Peyer's patch (tissue), 4 donors: ENCODE measurements around the gene HTT.

ENCODE experiments used
- POLR2A ChIP-seq, 2 donors: fragments of 450-650 bp; IDR thresholded peaks; one replicate each; pipeline ENCODE4 v1.5.1; 2017; ENCODE audit warnings: antibody characterized with exemption in 2 of 2, mild to moderate bottlenecking in 2 of 2, moderate library complexity in 2 of 2
- TF ChIP-seq, protein P1 (sequence below), 6 experiments: fragments of 450-650 bp in 4 of 6; fragments of 200-600 bp in 2 of 6; sonication (generic) in 1 of 6; IDR thresholded peaks; one replicate each; pipeline ENCODE4 v1.5.1; 2017 to 2019; ENCODE audit warnings: antibody characterized with exemption in 6 of 6, mild to moderate bottlenecking in 3 of 6, moderate library complexity in 1 of 6

DNA sequence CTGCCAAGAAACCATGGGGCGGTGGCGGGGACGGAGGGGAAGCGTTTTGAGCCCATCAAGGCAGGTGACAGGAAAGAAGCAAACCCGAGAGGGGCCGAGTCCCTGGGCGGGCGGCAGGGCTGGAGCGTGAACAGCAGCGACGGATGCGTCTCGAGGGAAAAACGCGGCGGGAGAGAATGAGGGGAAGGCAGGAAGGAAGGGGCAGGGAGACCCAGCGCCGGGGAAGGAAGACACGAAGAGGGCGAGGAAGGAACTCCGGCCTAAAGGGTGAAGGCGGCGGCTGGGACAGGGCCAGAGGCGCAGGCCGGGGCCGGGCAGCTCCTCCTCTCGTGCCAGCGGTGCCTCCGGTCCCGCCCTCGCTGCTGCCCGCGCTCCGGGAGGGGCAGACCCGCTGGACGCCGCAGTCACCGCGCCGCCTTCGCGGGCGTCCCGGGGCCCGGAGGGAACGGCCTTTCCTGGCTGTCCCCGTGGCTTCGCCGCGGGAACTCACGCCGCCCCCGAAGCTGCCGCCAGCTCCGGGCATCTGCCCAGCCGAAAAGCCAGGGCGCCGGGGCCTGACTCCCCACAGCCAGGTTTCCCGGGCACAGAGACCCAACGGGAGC is 217.6 kb downstream of the HTT start:
- TF ChIP-seq, protein P1, sequence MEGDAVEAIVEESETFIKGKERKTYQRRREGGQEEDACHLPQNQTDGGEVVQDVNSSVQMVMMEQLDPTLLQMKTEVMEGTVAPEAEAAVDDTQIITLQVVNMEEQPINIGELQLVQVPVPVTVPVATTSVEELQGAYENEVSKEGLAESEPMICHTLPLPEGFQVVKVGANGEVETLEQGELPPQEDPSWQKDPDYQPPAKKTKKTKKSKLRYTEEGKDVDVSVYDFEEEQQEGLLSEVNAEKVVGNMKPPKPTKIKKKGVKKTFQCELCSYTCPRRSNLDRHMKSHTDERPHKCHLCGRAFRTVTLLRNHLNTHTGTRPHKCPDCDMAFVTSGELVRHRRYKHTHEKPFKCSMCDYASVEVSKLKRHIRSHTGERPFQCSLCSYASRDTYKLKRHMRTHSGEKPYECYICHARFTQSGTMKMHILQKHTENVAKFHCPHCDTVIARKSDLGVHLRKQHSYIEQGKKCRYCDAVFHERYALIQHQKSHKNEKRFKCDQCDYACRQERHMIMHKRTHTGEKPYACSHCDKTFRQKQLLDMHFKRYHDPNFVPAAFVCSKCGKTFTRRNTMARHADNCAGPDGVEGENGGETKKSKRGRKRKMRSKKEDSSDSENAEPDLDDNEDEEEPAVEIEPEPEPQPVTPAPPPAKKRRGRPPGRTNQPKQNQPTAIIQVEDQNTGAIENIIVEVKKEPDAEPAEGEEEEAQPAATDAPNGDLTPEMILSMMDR (IDR thresholded peaks at IDR 0.05), result peak in 1 of 6 experiments; percentile 5
- no peak for TF ChIP-seq POLR2A (IDR thresholded peaks at IDR 0.05)
